ENCODE measurements around the gene C1S.
"Not testable (repeated sequence)": the region's sequence is repeated elsewhere in the genome, so short reads cannot be mapped to it uniquely, and the experiment has no call there.

- not testable (repeated sequence) for TF ChIP-seq CTCF, POLR2AphosphoS5 (IDR thresholded peaks at IDR 0.05)
Measured at GRCh38 chr12:7011398-7011797, 49.1 kb upstream of the C1S start.
